ENCODE measurements around the gene PTPMT1. TPM values are rescaled to one million over a fixed set of nuclear protein-coding genes. Genes with fewer than 3 reads are reported as not detected.

Gene PTPMT1
- total and polyA plus RNA-seq, 2 experiments from 2014 or later, result 106 to 109 TPM

DNA sequence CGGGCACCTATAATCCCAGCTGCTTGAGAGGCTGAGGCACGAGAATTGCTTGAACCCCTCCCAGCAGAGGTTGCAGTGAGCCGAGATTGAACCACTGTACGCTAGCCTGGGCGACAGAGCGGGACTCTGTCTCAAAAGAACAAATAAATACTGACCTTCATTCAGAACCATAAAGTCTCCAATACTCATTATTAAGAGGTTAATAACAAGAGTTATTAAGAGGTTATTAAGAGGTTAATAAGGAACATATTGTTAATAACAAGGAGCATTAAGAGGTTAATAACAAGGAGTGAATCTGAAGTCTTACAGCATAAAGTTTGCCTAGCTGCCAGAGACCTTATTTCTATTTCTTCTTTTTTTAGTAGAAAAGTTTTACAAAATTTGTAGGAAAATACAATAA, 20.1 kb upstream of the PTPMT1 start:
- peaks cover 100% of the 10 kb centered on the region for H3K79me2 ChIP-seq (replicated peaks; ENCODE audit: insufficient read depth)
- Mint-ChIP-seq H3K36me3 (ENCODE audit: low read depth) (peaks cover 23% of the 10 kb centered on the region), H3K4me3 (no peak overlapping the region), H3K4me1 (peaks cover 20% of the 10 kb centered on the region; the same call in 2 of the 3 replicates), H3K9me3 (no peaks in the 10 kb centered on the region; the same call in 2 of the 3 replicates), H3K27ac (no peak overlapping the region), H3K27me3 (ENCODE audit: insufficient read depth, low read depth, poor library complexity) (peaks cover 3% of the 10 kb centered on the region)
- TF ChIP-seq JUNB (IDR thresholded peaks at IDR 0.05; ENCODE audit: unreplicated experiment) (no peak), ZNF331 (CRISPR knock-in tag; IDR thresholded peaks at IDR 0.05; ENCODE audit: low read depth) (no peak), STAT1 (IDR thresholded peaks at IDR 0.05; ENCODE audit: unreplicated experiment) (no peak), ZNF114 (CRISPR knock-in tag; IDR thresholded peaks at IDR 0.05) (no peak), EZH2phosphoT487 (IDR thresholded peaks at IDR 0.05; ENCODE audit: unreplicated experiment) (no peak), NANOG (IDR thresholded peaks at IDR 0.05; ENCODE audit: borderline replicate concordance) (no peak), CTCF (conservative IDR thresholded peaks at IDR 0.05; ENCODE audit: low read depth in 2 of 2) (no peak), EZH2 (IDR thresholded peaks at IDR 0.05; ENCODE audit: low read depth, unreplicated experiment) (no peak), POLR2AphosphoS5 (IDR thresholded peaks at IDR 0.05; ENCODE audit: low read depth) (no peak), ETS1 (IDR thresholded peaks at IDR 0.05) (no peak), CREB1 (CRISPR knock-in tag; IDR thresholded peaks at IDR 0.05; ENCODE audit: low read depth) (no peak)
- TF ChIP-seq, protein P1, sequence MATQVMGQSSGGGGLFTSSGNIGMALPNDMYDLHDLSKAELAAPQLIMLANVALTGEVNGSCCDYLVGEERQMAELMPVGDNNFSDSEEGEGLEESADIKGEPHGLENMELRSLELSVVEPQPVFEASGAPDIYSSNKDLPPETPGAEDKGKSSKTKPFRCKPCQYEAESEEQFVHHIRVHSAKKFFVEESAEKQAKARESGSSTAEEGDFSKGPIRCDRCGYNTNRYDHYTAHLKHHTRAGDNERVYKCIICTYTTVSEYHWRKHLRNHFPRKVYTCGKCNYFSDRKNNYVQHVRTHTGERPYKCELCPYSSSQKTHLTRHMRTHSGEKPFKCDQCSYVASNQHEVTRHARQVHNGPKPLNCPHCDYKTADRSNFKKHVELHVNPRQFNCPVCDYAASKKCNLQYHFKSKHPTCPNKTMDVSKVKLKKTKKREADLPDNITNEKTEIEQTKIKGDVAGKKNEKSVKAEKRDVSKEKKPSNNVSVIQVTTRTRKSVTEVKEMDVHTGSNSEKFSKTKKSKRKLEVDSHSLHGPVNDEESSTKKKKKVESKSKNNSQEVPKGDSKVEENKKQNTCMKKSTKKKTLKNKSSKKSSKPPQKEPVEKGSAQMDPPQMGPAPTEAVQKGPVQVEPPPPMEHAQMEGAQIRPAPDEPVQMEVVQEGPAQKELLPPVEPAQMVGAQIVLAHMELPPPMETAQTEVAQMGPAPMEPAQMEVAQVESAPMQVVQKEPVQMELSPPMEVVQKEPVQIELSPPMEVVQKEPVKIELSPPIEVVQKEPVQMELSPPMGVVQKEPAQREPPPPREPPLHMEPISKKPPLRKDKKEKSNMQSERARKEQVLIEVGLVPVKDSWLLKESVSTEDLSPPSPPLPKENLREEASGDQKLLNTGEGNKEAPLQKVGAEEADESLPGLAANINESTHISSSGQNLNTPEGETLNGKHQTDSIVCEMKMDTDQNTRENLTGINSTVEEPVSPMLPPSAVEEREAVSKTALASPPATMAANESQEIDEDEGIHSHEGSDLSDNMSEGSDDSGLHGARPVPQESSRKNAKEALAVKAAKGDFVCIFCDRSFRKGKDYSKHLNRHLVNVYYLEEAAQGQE (IDR thresholded peaks at IDR 0.05; ENCODE audit: unreplicated experiment), result no peak
- TF ChIP-seq, protein P2, sequence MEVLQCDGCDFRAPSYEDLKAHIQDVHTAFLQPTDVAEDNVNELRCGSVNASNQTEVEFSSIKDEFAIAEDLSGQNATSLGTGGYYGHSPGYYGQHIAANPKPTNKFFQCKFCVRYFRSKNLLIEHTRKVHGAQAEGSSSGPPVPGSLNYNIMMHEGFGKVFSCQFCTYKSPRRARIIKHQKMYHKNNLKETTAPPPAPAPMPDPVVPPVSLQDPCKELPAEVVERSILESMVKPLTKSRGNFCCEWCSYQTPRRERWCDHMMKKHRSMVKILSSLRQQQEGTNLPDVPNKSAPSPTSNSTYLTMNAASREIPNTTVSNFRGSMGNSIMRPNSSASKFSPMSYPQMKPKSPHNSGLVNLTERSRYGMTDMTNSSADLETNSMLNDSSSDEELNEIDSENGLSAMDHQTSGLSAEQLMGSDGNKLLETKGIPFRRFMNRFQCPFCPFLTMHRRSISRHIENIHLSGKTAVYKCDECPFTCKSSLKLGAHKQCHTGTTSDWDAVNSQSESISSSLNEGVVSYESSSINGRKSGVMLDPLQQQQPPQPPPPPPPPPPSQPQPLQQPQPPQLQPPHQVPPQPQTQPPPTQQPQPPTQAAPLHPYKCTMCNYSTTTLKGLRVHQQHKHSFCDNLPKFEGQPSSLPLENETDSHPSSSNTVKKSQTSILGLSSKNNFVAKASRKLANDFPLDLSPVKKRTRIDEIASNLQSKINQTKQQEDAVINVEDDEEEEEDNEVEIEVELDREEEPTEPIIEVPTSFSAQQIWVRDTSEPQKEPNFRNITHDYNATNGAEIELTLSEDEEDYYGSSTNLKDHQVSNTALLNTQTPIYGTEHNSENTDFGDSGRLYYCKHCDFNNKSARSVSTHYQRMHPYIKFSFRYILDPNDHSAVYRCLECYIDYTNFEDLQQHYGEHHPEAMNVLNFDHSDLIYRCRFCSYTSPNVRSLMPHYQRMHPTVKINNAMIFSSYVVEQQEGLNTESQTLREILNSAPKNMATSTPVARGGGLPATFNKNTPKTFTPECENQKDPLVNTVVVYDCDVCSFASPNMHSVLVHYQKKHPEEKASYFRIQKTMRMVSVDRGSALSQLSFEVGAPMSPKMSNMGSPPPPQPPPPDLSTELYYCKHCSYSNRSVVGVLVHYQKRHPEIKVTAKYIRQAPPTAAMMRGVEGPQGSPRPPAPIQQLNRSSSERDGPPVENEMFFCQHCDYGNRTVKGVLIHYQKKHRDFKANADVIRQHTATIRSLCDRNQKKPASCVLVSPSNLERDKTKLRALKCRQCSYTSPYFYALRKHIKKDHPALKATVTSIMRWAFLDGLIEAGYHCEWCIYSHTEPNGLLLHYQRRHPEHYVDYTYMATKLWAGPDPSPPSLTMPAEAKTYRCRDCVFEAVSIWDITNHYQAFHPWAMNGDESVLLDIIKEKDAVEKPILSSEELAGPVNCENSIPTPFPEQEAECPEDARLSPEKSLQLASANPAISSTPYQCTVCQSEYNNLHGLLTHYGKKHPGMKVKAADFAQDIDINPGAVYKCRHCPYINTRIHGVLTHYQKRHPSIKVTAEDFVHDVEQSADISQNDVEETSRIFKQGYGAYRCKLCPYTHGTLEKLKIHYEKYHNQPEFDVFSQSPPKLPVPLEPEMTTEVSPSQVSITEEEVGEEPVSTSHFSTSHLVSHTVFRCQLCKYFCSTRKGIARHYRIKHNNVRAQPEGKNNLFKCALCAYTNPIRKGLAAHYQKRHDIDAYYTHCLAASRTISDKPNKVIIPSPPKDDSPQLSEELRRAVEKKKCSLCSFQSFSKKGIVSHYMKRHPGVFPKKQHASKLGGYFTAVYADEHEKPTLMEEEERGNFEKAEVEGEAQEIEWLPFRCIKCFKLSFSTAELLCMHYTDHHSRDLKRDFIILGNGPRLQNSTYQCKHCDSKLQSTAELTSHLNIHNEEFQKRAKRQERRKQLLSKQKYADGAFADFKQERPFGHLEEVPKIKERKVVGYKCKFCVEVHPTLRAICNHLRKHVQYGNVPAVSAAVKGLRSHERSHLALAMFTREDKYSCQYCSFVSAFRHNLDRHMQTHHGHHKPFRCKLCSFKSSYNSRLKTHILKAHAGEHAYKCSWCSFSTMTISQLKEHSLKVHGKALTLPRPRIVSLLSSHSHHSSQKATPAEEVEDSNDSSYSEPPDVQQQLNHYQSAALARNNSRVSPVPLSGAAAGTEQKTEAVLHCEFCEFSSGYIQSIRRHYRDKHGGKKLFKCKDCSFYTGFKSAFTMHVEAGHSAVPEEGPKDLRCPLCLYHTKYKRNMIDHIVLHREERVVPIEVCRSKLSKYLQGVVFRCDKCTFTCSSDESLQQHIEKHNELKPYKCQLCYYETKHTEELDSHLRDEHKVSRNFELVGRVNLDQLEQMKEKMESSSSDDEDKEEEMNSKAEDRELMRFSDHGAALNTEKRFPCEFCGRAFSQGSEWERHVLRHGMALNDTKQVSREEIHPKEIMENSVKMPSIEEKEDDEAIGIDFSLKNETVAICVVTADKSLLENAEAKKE (CRISPR knock-in tag; IDR thresholded peaks at IDR 0.05), result no peak
- ATAC-seq, result no peak
- H3K4me3 ChIP-seq, result no peak overlapping the region
- H3K9me2 ChIP-seq (ENCODE audit: insufficient read depth), result no peaks in the 10 kb centered on the region
- H3K4me2 ChIP-seq, result no peak overlapping the region
- peaks cover 5% of the 10 kb centered on the region; the same call in 1 of the 2 replicates for H3F3A ChIP-seq (replicated peaks; ENCODE audit: low read depth)
- H3K27me3 ChIP-seq (ENCODE audit: insufficient read depth), result no peaks in the 10 kb centered on the region
- H3K27ac ChIP-seq (ENCODE audit: low read depth), result 0 out of 2 replicates have a peak overlapping the region, but pooled peaks have one; percentile 41
- H4K20me1 ChIP-seq (replicated peaks; ENCODE audit: insufficient read depth), result peaks cover 92% of the 10 kb centered on the region
- H3K36me3 ChIP-seq (ENCODE audit: insufficient read depth), result no peaks in the 10 kb centered on the region
- peaks cover 27% of the 10 kb centered on the region for H3K4me1 ChIP-seq (ENCODE audit: insufficient read depth)
- H2AFZ ChIP-seq, result no peak overlapping the region
- DNase-seq (ENCODE audit: low spot score), result no peak

All from GM23338 (cell line).